LNCaP clone FGC (cell line): Measurements from ENCODE around the gene RNF111.

ENCODE experiments used
- DNase-seq: peaks from one replicate; pipeline ENCODE4 v3.0.0-alpha.2; 2011; ENCODE audit warnings: low read depth
- H3K4me3 ChIP-seq: 2 replicates; pipeline ENCODE4 v1.5.1; 2011; ENCODE audit warnings: mild to moderate bottlenecking, low read depth, low read length, control low read depth
- CTCF ChIP-seq: IDR thresholded peaks from 2 replicates; pipeline ENCODE4 v1.5.1; 2012; ENCODE audit warnings: mild to moderate bottlenecking; ENCODE audit not compliant: control insufficient read depth, insufficient read depth; ENCODE audit errors: extremely low read depth

Gene RNF111

GRCh38 chr15:59017449-59017848, 30.0 kb downstream of the RNF111 start:
- H3K4me3 ChIP-seq, result no peak overlapping the region
- no peak for TF ChIP-seq CTCF
- DNase-seq, result no peak

- no peak overlapping the region for H3K4me3 ChIP-seq
- DNase-seq, result no peak
- no peak for TF ChIP-seq CTCF
Measured at GRCh38 chr15:59018833-59019232, 31.4 kb downstream of the RNF111 start.

GRCh38 chr15:59020322-59020721, 32.9 kb downstream of the RNF111 start:
- no peak for DNase-seq
- no peak overlapping the region for H3K4me3 ChIP-seq
- no peak for TF ChIP-seq CTCF

- DNase-seq, result no peak
- no peak overlapping the region for H3K4me3 ChIP-seq
- no peak for TF ChIP-seq CTCF
Measured at GRCh38 chr15:59022188-59022587, 34.7 kb downstream of the RNF111 start.

GRCh38 chr15:59026207-59026606, 38.7 kb downstream of the RNF111 start:
- DNase-seq, result no peak
- no peak for TF ChIP-seq CTCF
- H3K4me3 ChIP-seq, result no peak overlapping the region

- DNase-seq, result no peak
- no peak for TF ChIP-seq CTCF
- no peak overlapping the region for H3K4me3 ChIP-seq
Measured at GRCh38 chr15:59028387-59028955, 41.0 kb downstream of the RNF111 start.

- TF ChIP-seq CTCF, result no peak
- DNase-seq, result no peak
- no peak overlapping the region for H3K4me3 ChIP-seq
Measured at GRCh38 chr15:59029554-59029953, 42.1 kb downstream of the RNF111 start.
